Adrenal gland (tissue), 5 donors: ENCODE results near the gene IL1RAP.
"Not testable (repeated sequence)": the region's sequence is repeated elsewhere in the genome, so short reads cannot be mapped to it uniquely, and the experiment has no call there.

Source experiments
- POLR2A ChIP-seq, 2 donors: fragments of 450-650 bp; IDR thresholded peaks; one replicate each; pipeline ENCODE4 v1.6.1; 2017; ENCODE audit warnings: antibody characterized with exemption in 2 of 2, mild to moderate bottlenecking in 2 of 2, moderate library complexity in 1 of 2
- TF ChIP-seq, protein P1 (sequence below), 6 experiments: fragments of 450-650 bp in 4 of 6; fragments of 200-600 bp in 2 of 6; sonication (generic) in 1 of 6; IDR thresholded peaks; 1 replicate in 5 of 6; 2 replicates in 1 of 6; pipeline versions ENCODE4 v1.5.1 to v1.8.0; 2016 to 2021; ENCODE audit warnings: antibody characterized with exemption in 6 of 6, mild to moderate bottlenecking in 2 of 6, moderate library complexity in 1 of 6
- donor health status: DM: no; HTN: no; CAD: no.

DNA sequence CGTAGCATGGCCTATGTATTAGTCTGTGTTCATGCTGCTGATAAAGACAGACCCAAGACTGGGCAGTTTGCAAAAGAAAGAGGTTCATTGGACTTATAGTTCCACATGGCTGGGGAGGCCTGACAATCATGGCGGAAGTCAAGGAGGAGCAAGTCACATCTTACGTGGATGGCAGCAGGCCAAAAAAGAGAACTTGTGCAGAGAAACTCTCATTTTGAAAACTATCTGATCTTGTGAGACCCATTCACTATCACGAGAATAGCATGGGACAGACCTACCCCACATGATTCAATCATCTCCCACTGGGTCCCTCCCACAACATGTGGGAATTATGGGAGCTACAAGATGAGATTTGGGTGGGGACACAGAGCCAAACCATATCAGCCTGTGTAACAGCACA lies 4.6 kb downstream of the IL1RAP start:
- TF ChIP-seq POLR2A (IDR thresholded peaks at IDR 0.05): not testable (repeated sequence)
- TF ChIP-seq, protein P1, sequence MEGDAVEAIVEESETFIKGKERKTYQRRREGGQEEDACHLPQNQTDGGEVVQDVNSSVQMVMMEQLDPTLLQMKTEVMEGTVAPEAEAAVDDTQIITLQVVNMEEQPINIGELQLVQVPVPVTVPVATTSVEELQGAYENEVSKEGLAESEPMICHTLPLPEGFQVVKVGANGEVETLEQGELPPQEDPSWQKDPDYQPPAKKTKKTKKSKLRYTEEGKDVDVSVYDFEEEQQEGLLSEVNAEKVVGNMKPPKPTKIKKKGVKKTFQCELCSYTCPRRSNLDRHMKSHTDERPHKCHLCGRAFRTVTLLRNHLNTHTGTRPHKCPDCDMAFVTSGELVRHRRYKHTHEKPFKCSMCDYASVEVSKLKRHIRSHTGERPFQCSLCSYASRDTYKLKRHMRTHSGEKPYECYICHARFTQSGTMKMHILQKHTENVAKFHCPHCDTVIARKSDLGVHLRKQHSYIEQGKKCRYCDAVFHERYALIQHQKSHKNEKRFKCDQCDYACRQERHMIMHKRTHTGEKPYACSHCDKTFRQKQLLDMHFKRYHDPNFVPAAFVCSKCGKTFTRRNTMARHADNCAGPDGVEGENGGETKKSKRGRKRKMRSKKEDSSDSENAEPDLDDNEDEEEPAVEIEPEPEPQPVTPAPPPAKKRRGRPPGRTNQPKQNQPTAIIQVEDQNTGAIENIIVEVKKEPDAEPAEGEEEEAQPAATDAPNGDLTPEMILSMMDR (IDR thresholded peaks at IDR 0.05): not testable (repeated sequence)
